Small intestine (tissue), 7 donors: ENCODE results near the gene MVB12B. TPM values are rescaled to one million over a fixed set of nuclear protein-coding genes. Genes with fewer than 3 reads are reported as not detected.
"Not testable (repeated sequence)": the region's sequence is repeated elsewhere in the genome, so short reads cannot be mapped to it uniquely, and the experiment has no call there.

Experiments used
- DNase-seq, 2 donors: peaks; one replicate each; pipeline versions ENCODE4 v3.0.0 to v3.0.0-alpha.2; 2013
- FAIRE-seq: peaks from 2 replicates; lab custom pipeline; 2012; peaks lifted over from hg19 to GRCh38; lab: Jason Lieb, UNC
- H3K27ac ChIP-seq, 3 donors: one replicate each; pipeline ENCODE4 v1.5.1; 2013; ENCODE audit warnings: low read length in 2 of 3, mild to moderate bottlenecking in 2 of 3, control low read depth in 1 of 3, inconsistent platforms in 1 of 3, low read depth in 1 of 3, moderate library complexity in 1 of 3
- H3K27me3 ChIP-seq, 3 donors: one replicate each; pipeline ENCODE4 v1.6.1; 2013; ENCODE audit warnings: low read length in 3 of 3, inconsistent platforms in 1 of 3; ENCODE audit not compliant: control insufficient read depth in 3 of 3, insufficient read depth in 3 of 3
- H3K36me3 ChIP-seq, 3 donors: one replicate each; pipeline ENCODE4 v1.6.1; 2013; ENCODE audit warnings: low read length in 3 of 3, inconsistent platforms in 1 of 3, low read depth in 1 of 3, mild to moderate bottlenecking in 1 of 3, moderate library complexity in 1 of 3; ENCODE audit not compliant: control insufficient read depth in 3 of 3, insufficient read depth in 2 of 3
- H3K4me1 ChIP-seq, 3 donors: one replicate each; pipeline ENCODE4 v1.6.1; 2013; ENCODE audit warnings: low read length in 2 of 3, inconsistent platforms in 1 of 3, low read depth in 1 of 3, mild to moderate bottlenecking in 1 of 3, moderate library complexity in 1 of 3; ENCODE audit not compliant: control insufficient read depth in 3 of 3, insufficient read depth in 2 of 3
- H3K4me3 ChIP-seq, 3 donors: one replicate each; pipeline ENCODE4 v1.5.1; 2013; ENCODE audit warnings: low read length in 3 of 3, control low read depth in 1 of 3, inconsistent platforms in 1 of 3, low read depth in 1 of 3, mild to moderate bottlenecking in 1 of 3, moderate library complexity in 1 of 3
- H3K9me3 ChIP-seq, 2 donors: one replicate each; pipeline ENCODE4 v1.6.1; 2013; ENCODE audit warnings: low read depth in 1 of 2, low read length in 1 of 2; ENCODE audit not compliant: control insufficient read depth in 2 of 2, insufficient read depth in 1 of 2
- WGBS, 3 donors: extraction: QIAGEN DNeasy Blood & Tissue Kit; methylation state at CpG; one replicate each; pipeline ENCODE4 v1.1.7; 2013; 5-methylcytosine and 5-hydroxymethylcytosine counted together
- polyA plus RNA-seq, 4 donors: library from polyadenylated mRNA; stranded (reverse) in 3 of 4; unstranded in 1 of 4; fragments of 200-250 nt in 3 of 4; fragments of 120-200 nt in 1 of 4; gene quantifications; one replicate each; pipeline versions ENCODE4 v1.2.1 to v1.2.3, GENCODE V29; 2013
- donor health status: healthy with polysubstance abuse.
- donor health status: control.
- donor health status: control.
- donor health status: Bipolar disorder and iron deficiency.
- donor health status: healthy.

MVB12B gene
- polyA plus RNA-seq, 4 donors, result 1.6 to 10.0 (median 4.2) TPM

DNA sequence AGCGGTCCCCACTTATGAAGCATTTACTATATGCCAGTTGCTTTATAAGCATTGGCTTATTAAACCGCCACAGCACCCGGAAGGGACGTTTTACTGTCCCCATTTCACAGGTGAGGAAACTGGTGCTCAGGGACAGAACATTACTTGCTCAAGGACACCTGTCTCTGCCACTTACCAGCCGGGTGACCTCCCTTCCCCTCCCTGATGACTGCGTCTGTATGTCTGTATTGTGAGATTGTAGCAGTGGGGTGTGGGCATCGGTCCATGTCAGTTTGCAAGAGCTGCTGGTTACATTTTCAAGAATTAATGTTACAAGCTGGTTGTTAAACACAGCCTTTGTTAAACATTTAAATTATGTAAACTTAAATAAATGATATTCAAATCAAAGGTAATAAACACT is 209.5 kb downstream of the MVB12B start:
- Histone ChIP-seq H3K27me3 (peaks cover 0 to 25% (median 0%) of the 10 kb centered on the region in 3 donors), H3K36me3 (no peaks in the 10 kb centered on the region), H3K27ac (no peak overlapping the region), H3K4me1 (peaks cover 0 to 14% (median 0%) of the 10 kb centered on the region in 3 donors), H3K9me3 (no peaks in the 10 kb centered on the region), H3K4me3 (no peak overlapping the region)
- 81 to 86% (median 84%) methylated on average over 7 of the region's 7 CpGs for WGBS, 3 donors
- no peak for FAIRE-seq
- DNase-seq, result no peak

DNA sequence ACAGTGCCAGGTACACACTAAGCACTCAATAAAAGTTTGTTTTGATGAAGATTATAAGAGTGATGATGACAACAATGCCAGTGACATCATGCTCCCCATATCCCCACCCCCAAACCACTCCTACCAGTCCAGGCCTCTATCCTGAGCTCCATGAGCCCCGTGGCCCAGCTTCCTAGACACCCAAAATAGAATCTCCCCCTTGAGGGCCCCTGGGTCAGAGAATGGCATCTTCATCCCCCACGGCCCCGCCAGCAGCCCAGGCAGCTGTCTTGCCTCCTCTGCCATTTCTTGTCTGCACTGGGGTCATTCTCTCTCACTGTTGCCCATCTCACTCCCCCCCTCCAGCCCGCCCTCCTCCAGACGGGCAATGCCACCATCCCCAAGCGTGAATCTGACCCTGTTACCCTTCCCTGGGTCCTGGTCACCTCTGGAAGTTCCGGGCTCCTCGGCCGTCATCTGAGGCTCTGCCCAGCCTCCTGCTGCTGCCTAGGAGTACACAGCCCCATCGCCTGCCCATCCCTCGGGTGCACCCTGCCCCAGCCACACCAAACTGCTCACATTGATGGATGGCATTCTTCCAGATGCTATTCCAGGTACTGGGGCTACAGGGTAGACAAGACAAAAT is 210.3 kb downstream of the MVB12B start:
- Histone ChIP-seq H3K4me1 (peaks cover 0 to 13% (median 0%) of the 10 kb centered on the region in 3 donors), H3K27me3 (peaks cover 0 to 27% (median 0%) of the 10 kb centered on the region in 3 donors), H3K27ac (no peak overlapping the region), H3K9me3 (no peaks in the 10 kb centered on the region), H3K36me3 (no peaks in the 10 kb centered on the region), H3K4me3 (no peak overlapping the region)
- DNase-seq, result no peak
- no peak for FAIRE-seq
- WGBS, 3 donors, result 74 to 86% (median 80%) methylated on average over 11 of the region's 11 CpGs

DNA sequence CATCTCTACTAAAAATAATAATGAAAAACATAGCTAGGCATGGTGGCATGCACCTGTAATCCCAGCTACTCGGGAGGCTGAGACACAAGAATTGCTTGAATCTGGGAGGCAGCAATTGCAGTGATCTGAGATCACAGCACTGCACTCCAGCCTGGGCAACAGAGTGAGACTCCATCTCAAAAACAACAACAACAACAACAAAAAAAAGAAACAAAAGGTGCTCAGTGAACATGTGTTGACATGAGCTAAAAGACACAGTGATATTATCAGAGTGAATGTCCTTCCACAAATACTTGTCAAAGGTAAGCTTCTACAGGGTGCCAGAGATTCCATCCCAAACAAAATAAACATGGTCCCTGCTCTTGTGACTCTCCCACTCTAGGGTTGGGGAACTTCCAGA is 211.9 kb downstream of the MVB12B start:
- H3K27ac ChIP-seq, result no peak overlapping the region
- WGBS, 3 donors, result 75 to 86% (median 83%) methylated on average over 1 of the region's 1 CpG
- H3K4me1 ChIP-seq, result peaks cover 0 to 2% (median 0%) of the 10 kb centered on the region in 3 donors
- no peaks in the 10 kb centered on the region for H3K36me3 ChIP-seq
- H3K4me3 ChIP-seq, result no peak overlapping the region
- H3K9me3 ChIP-seq, result no peaks in the 10 kb centered on the region
- DNase-seq (no peak), FAIRE-seq (no peak)
- H3K27me3 ChIP-seq, result peaks cover 0 to 20% (median 0%) of the 10 kb centered on the region in 3 donors

DNA sequence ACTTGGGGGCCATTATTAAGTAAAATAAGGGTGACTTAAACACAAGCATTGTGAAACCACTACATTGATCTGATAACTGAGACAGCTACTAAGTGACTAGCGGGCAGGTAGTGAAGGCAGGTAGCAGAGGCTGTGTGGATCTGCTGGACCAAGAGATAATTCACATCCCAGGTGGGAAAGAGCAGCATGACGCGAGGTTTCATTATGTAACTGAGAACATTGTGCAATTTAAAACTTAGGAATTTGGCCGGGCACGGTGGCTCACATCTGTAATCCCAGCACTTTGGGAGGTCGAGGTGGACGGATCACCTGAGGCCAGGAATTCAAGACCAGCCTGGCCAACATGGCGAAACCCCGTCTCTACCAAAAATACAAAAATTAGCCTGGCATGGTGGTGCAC is 213.8 kb downstream of the MVB12B start:
- not testable (repeated sequence) for H3K36me3 ChIP-seq, H3K4me3 ChIP-seq, DNase-seq, H3K9me3 ChIP-seq, FAIRE-seq, H3K27me3 ChIP-seq, H3K27ac ChIP-seq, H3K4me1 ChIP-seq
- 73 to 85% (median 82%) methylated on average over 9 of the region's 9 CpGs for WGBS, 3 donors

DNA sequence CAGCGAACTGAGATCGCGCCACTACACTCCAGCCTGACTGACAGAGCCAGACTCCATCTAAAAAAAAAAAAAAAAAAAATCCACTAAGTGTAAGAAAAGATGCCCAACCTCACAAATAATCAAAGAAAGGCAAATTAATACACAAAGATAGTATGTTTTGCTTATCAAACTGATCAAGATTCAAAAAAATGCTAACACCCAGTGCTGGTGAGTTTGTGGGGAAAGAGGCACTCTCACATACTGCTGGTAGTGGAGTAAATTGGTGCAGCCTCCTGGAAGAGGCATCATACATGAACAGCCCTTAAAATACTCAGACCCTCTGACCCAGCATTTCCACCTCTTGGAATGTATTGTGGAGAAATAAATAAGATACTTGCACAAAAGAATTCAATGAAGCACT is 216.9 kb downstream of the MVB12B start:
- WGBS, 3 donors, result 97 to 98% (median 98%) methylated on average over 3 of the region's 3 CpGs
- Histone ChIP-seq H3K27me3 (peaks cover 0 to 2% (median 0%) of the 10 kb centered on the region in 3 donors), H3K9me3 (no peaks in the 10 kb centered on the region), H3K36me3 (no peaks in the 10 kb centered on the region), H3K27ac (no peak overlapping the region), H3K4me1 (peaks cover 0 to 3% (median 0%) of the 10 kb centered on the region in 3 donors), H3K4me3 (no peak overlapping the region)
- DNase-seq (no peak), FAIRE-seq (no peak)

DNA sequence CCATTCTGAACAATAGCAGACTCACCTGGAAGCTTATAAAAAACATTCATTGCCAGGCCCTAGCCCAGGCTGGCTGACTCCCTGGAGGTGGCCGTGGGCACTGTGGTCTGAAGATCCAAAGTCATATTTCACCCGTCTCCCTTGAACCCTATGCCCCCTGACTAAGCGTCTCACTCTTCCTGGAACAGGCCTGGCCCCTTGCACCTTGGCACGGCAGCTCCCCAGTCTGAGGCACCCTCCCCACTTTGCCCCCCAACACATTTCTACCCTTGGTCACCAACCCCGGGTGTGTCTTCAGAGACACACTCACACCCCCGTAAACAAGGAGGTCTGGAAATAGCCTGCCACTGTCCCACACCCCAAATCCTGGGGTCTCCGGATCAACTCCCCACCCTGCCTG is 218.5 kb downstream of the MVB12B start:
- H3K36me3 ChIP-seq, result no peaks in the 10 kb centered on the region
- H3K4me3 ChIP-seq, result no peak overlapping the region
- H3K27me3 ChIP-seq, result peaks cover 0 to 2% (median 0%) of the 10 kb centered on the region in 3 donors
- peaks cover 0 to 3% (median 0%) of the 10 kb centered on the region in 3 donors for H3K4me1 ChIP-seq
- DNase-seq, result peak in 1 of 2 donors; percentile 78
- H3K27ac ChIP-seq, result no peak overlapping the region
- H3K9me3 ChIP-seq, result no peaks in the 10 kb centered on the region
- 31 to 62% (median 41%) methylated on average over 7 of the region's 7 CpGs for WGBS, 3 donors
- FAIRE-seq, result no peak

DNA sequence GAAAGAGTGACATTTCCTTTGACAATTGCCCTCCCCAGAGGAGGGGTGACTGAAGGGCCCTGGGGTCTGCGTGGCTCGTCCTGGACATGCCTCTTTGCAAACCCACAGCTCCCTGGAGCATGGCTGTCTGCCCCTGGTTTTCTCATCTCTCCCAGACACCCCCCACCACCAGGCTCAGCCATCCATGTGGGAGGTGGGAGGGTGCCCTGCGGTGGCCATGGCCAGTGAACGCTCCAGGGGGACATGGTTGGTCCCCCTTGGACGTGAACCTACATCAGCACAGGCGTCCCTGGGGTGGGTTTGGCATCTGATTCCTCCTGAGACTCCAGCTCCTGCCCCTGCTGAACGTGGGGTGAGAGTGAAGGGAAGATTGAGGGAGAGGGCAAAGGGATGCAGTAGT is 219.4 kb downstream of the MVB12B start:
- Histone ChIP-seq H3K27me3 (peaks cover 0 to 2% (median 0%) of the 10 kb centered on the region in 3 donors), H3K4me1 (peaks cover 0 to 3% (median 0%) of the 10 kb centered on the region in 3 donors), H3K4me3 (no peak overlapping the region), H3K36me3 (no peaks in the 10 kb centered on the region), H3K27ac (no peak overlapping the region), H3K9me3 (no peaks in the 10 kb centered on the region)
- no peak for FAIRE-seq
- 71 to 82% (median 73%) methylated on average over 7 of the region's 7 CpGs for WGBS, 3 donors
- no peak for DNase-seq

DNA sequence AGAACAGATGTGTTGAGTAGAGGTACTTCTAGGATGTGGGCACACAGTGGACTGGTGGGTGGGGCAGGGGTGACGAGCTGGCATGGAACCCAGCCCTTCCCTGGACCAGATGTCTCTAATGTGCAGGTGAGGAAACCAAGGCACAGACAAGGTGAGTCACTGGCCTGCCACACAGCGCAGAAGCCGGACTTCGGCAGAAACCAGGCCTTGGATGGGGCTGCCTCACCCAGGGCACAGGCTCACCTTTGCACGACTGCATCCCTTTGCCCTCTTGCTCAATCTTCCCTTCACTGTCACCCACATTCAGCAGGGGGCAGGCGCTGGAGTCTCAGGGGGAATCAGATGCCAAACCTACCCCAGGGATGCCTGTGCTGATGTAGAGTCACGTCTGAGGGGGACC is 221.7 kb downstream of the MVB12B start:
- Histone ChIP-seq H3K36me3 (no peaks in the 10 kb centered on the region), H3K4me1 (peaks cover 0 to 3% (median 0%) of the 10 kb centered on the region in 3 donors), H3K4me3 (no peak overlapping the region), H3K27me3 (no peaks in the 10 kb centered on the region), H3K9me3 (no peaks in the 10 kb centered on the region), H3K27ac (no peak overlapping the region)
- WGBS, 3 donors, result 39 to 71% (median 44%) methylated on average over 6 to 7 of the region's 7 CpGs
- DNase-seq, result peak; percentile 55 to 79
- no peak for FAIRE-seq
